Calu3 (cell line): ENCODE results near the gene ROCK2. TPM values are rescaled to one million over a fixed set of nuclear protein-coding genes. Genes with fewer than 3 reads are reported as not detected.
A peak's percentile ranks its signal among the peaks of the same experiment; 100 is the strongest.

ENCODE experiments used
- BruUV-seq: library from RNA; stranded (reverse); fragments of 400-500 nt; replicated peaks from 2 replicates; lab custom pipeline; 2021; lab: Mats Ljungman, UMichigan
- CTCF ChIA-PET: fragments of 300-600 bp; sonication (Branson Sonifier 250); formaldehyde crosslinking; loops from one replicate; lab custom pipeline; 2022; ENCODE audit warnings: antibody characterized with exemption; lab: Charles Lee
- DNase-seq: peaks from one replicate; pipeline ENCODE4 v3.0.0; 2022
- H3K27ac Mint-ChIP-seq: one replicate; pipeline ENCODE4 v1.8.0; 2022; ENCODE audit warnings: mixed read lengths; ENCODE audit not compliant: unreplicated experiment
- H3K27me3 Mint-ChIP-seq: one replicate; pipeline ENCODE4 v1.8.0; 2022; ENCODE audit warnings: mixed read lengths; ENCODE audit not compliant: unreplicated experiment
- H3K36me3 Mint-ChIP-seq: one replicate; pipeline ENCODE4 v1.8.0; 2022; ENCODE audit warnings: mild to moderate bottlenecking, moderate library complexity, mixed read lengths; ENCODE audit not compliant: insufficient read depth, unreplicated experiment
- H3K4me1 Mint-ChIP-seq: one replicate; pipeline ENCODE4 v1.8.0; 2022; ENCODE audit warnings: mild to moderate bottlenecking, low read depth, mixed read lengths; ENCODE audit not compliant: unreplicated experiment
- H3K4me3 Mint-ChIP-seq: one replicate; pipeline ENCODE4 v1.8.0; 2022; ENCODE audit warnings: mild to moderate bottlenecking, low read depth, moderate library complexity, mixed read lengths; ENCODE audit not compliant: unreplicated experiment
- H3K9me3 Mint-ChIP-seq: one replicate; pipeline ENCODE4 v1.8.0; 2022; ENCODE audit warnings: low read depth, mixed read lengths; ENCODE audit not compliant: unreplicated experiment
- CTCF ChIP-seq: fragments of 200-600 bp; IDR thresholded peaks from one replicate; pipeline ENCODE4 v1.8.0; 2022; ENCODE audit warnings: antibody characterized with exemption; ENCODE audit not compliant: unreplicated experiment
- intact Hi-C: fragments of 100-400 bp; cut with micrococcal nuclease; formaldehyde crosslinking; loops from one replicate; pipeline ENCODE4 v1.10.0; 2022; ENCODE audit not compliant: unreplicated experiment
- total RNA-seq: library from RNA; stranded (reverse); gene quantifications from 2 replicates; pipeline ENCODE4 v1.2.3, GENCODE V29; 2022

Gene ROCK2
- total RNA-seq, 1 experiment from 2014 or later: 35.3 TPM

- Mint-ChIP-seq H3K4me1 (no peaks in the 10 kb centered on the region), H3K9me3 (no peaks in the 10 kb centered on the region), H3K27me3 (no peaks in the 10 kb centered on the region), H3K27ac (no peak overlapping the region), H3K36me3 (peaks cover 16% of the 10 kb centered on the region), H3K4me3 (peak overlapping the region; percentile 63)
- BruUV-seq: no TSS peak
- intact Hi-C loops: no loop called here
- DNase-seq: peak; percentile 99
- TF ChIP-seq CTCF: no peak
- CTCF ChIA-PET: interaction anchor here (0.5 to 2.2 kb wide), 8 partner anchors 22 to 1509 kb away, joined by 3 to 21 read pairs (median 4); a partner anchor contains a TSS
These were observed 189.5 kb downstream of the ROCK2 start for GRCh38 chr2:11154923-11155380.

GRCh38 chr2:11154016-11154922, 190.2 kb downstream of the ROCK2 start:
- no peaks in the 10 kb centered on the region for H3K27me3 Mint-ChIP-seq
- no peaks in the 10 kb centered on the region for H3K4me1 Mint-ChIP-seq
- H3K36me3 Mint-ChIP-seq: peaks cover 16% of the 10 kb centered on the region
- peak overlapping the region; percentile 63 for H3K4me3 Mint-ChIP-seq
- intact Hi-C loops: no loop called here
- CTCF ChIA-PET: interaction anchor here (0.6 to 2.2 kb wide), 7 partner anchors 21 to 1510 kb away, joined by 3 to 21 read pairs (median 4); a partner anchor contains a TSS
- TF ChIP-seq CTCF: no peak
- BruUV-seq: no TSS peak
- H3K9me3 Mint-ChIP-seq: no peaks in the 10 kb centered on the region
- H3K27ac Mint-ChIP-seq: no peak overlapping the region
- no peak for DNase-seq

- no peak for DNase-seq
- BruUV-seq: no TSS peak
- H3K4me1 Mint-ChIP-seq: no peaks in the 10 kb centered on the region
- CTCF ChIA-PET: interaction anchor here (0.6 to 2.2 kb wide), 2 partner anchors 20 to 289 kb away, joined by 5 to 6 read pairs; a partner anchor contains a TSS
- intact Hi-C loops: no loop called here
- H3K9me3 Mint-ChIP-seq: no peaks in the 10 kb centered on the region
- no peak for TF ChIP-seq CTCF
- H3K4me3 Mint-ChIP-seq: no peak overlapping the region
- peaks cover 16% of the 10 kb centered on the region for H3K36me3 Mint-ChIP-seq
- no peaks in the 10 kb centered on the region for H3K27me3 Mint-ChIP-seq
- no peak overlapping the region for H3K27ac Mint-ChIP-seq
These were observed 191.8 kb downstream of the ROCK2 start for GRCh38 chr2:11152591-11152990.

GRCh38 chr2:11147263-11147662, 197.2 kb downstream of the ROCK2 start:
- Mint-ChIP-seq H3K9me3 (no peaks in the 10 kb centered on the region), H3K36me3 (no peaks in the 10 kb centered on the region), H3K27me3 (peaks cover 30% of the 10 kb centered on the region), H3K4me3 (no peak overlapping the region), H3K4me1 (no peaks in the 10 kb centered on the region), H3K27ac (no peak overlapping the region)
- no peak for DNase-seq
- CTCF ChIA-PET: no interaction called here
- BruUV-seq: no TSS peak
- intact Hi-C loops: no loop called here
- no peak for TF ChIP-seq CTCF
